ENCODE data around the gene TCF12. TPM values are rescaled to one million over a fixed set of nuclear protein-coding genes. Genes with fewer than 3 reads are reported as not detected.

TCF12 gene
- total and polyA plus RNA-seq, 2 of the 8 experiments (the other 6 are each of a cell fraction or from before 2014, with no cell fraction given) = 85.8 to 101 TPM

GRCh38 chr15:56964182-56964581, 45.7 kb downstream of the TCF12 start:
- Histone ChIP-seq H3K23me2 (ENCODE audit: low read depth, low read length) (no peaks in the 10 kb centered on the region), H3K4ac (replicated peaks; ENCODE audit: insufficient read length, low read depth, low read length) (no peak overlapping the region), H2AK5ac (ENCODE audit: low read depth, low read length) (no peak overlapping the region), H2BK15ac (ENCODE audit: low read length) (no peak overlapping the region), H3K14ac (ENCODE audit: insufficient read length) (no peak overlapping the region), H3K4me1 (replicated peaks in 1 of 4; ENCODE audit: control insufficient read depth in 3 of 4, insufficient read depth in 4 of 4, low read length in 3 of 4) (peaks cover 0 to 11% (median 4%) of the 10 kb centered on the region in 4 experiments; a peak in 2 of 7 replicates), H3K9ac (replicated peaks in 1 of 4; ENCODE audit: extremely low read depth in 1 of 4, low read depth in 3 of 4, low read length in 3 of 4) (no peak overlapping the region), H3K4me3 (ENCODE audit: extremely low read depth in 1 of 4, insufficient read depth in 2 of 4, low read depth in 3 of 4, low read length in 4 of 4) (no peak overlapping the region), H4K20me1 (replicated peaks in 1 of 2; ENCODE audit: control insufficient read depth in 1 of 2, insufficient read depth in 2 of 2, low read length in 2 of 2) (peaks cover 8 to 10% of the 10 kb centered on the region in 2 experiments), H2BK5ac (ENCODE audit: low read depth, low read length) (no peak overlapping the region), H3K27ac (ENCODE audit: low read depth, low read length) (no peak overlapping the region), H3K18ac (ENCODE audit: extremely low read depth, low read length) (no peak overlapping the region), H3K56ac (replicated peaks; ENCODE audit: insufficient read length, low read depth, low read length) (no peak overlapping the region), H3K4me2 (ENCODE audit: insufficient read depth in 1 of 2, low read depth in 2 of 2, low read length in 2 of 2) (no peak overlapping the region), H3K9me3 (ENCODE audit: insufficient read depth in 2 of 2, low read depth in 1 of 2, low read length in 1 of 2) (no peaks in the 10 kb centered on the region), H3K23ac (ENCODE audit: insufficient read length) (no peak overlapping the region), H2BK120ac (replicated peaks; ENCODE audit: low read depth, low read length) (no peak overlapping the region), H3K27me3 (replicated peaks in 1 of 4; ENCODE audit: control insufficient read depth in 3 of 4, extremely low read depth in 1 of 4, insufficient read depth in 3 of 4, low read length in 3 of 4) (no peaks in the 10 kb centered on the region), H2AFZ (ENCODE audit: low read length) (no peak overlapping the region), H2BK20ac (ENCODE audit: low read length) (no peak overlapping the region), H2BK12ac (ENCODE audit: low read depth, low read length) (no peak overlapping the region), H3K36me3 (ENCODE audit: control insufficient read depth in 2 of 4, insufficient read depth in 4 of 4, low read length in 3 of 4) (no peaks in the 10 kb centered on the region), H4K91ac (replicated peaks; ENCODE audit: insufficient read length, low read length) (no peak overlapping the region), H4K5ac (ENCODE audit: insufficient read length, low read depth, low read length) (no peak overlapping the region), H3K79me1 (ENCODE audit: low read depth, low read length) (no peaks in the 10 kb centered on the region), H4K8ac (ENCODE audit: extremely low read depth, insufficient read depth, low read length) (no peak overlapping the region), H3K79me2 (ENCODE audit: control insufficient read depth in 1 of 2, insufficient read depth in 2 of 2, low read length in 2 of 2) (peaks cover 4 to 95% of the 10 kb centered on the region in 2 experiments; a peak in 3 of 4 replicates)
- POLR2A ChIA-PET (ENCODE audit: partially characterized antibody) = no interaction called here
- CTCF ChIA-PET (ENCODE audit: partially characterized antibody) = no interaction called here
- no peak for DNase-seq (ENCODE audit: low read depth in 1 of 2, low spot score in 2 of 2)
- FAIRE-seq = no peak
- WGBS, 2 experiments (ENCODE audit: extremely low coverage in 1 of 2, insufficient coverage in 1 of 2, insufficient read length in 1 of 2, insufficient replicate concordance in 2 of 2, low coverage in 1 of 2, low lambda C conversion rate in 2 of 2, missing lambda C conversion rate in 1 of 2) = 100% methylated on average over 1 of the region's 1 CpG; no CpG with 5 or more reads in 1 of the 2 experiments
- TF ChIP-seq ATF3 (IDR thresholded peaks at IDR 0.05; ENCODE audit: insufficient read depth, low read depth, low read length) (no peak), CHD1 (IDR thresholded peaks at IDR 0.05; ENCODE audit: low read depth, low read length) (no peak), KDM5A (IDR thresholded peaks at IDR 0.05; ENCODE audit: low read length) (no peak)
